Activated T-cell treated with anti-CD3 and anti-CD28 coated beads for 24 hours (primary cell): ENCODE results near the gene CACNA2D1.

Source experiments
- DNase-seq: peaks from one replicate; pipeline ENCODE4 v3.0.0-alpha.2; 2020; ENCODE audit warnings: low read depth

CACNA2D1 gene

GRCh38 chr7:82443547-82444219, at the start of gene CACNA2D1:
Gene CACNA2D1, minus strand, starts transcription at chr7:82443777.
- DNase-seq, result no peak

DNA sequence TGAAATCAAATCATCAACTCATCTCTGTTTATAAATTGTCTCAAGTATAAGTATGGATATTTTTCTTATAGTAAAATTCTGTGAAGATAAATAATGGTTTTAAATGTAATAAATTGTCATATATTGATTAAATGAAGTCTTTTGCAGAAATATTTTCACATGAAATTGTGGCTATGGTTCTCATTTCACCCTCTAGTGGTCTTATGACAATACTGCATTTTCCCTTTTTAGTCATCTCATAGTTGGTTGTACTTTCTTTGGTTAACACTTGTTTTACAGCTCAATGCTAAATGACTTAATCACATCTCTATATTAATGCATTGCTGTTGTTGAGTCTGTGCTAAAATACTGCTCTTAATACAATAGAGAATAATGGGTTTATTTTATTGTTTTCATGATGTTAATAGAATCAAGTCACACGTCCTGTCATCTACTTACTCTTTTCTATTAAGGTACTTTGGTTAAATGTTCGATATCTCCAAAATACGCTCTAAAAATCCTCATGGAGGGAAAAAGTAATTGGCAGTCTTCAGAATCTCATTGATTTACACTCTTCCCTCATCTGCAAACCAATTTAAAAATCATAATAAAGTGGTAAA, 38.0 kb upstream of the CACNA2D1 start:
- DNase-seq, result no peak

- DNase-seq, result no peak
These were observed 34.3 kb upstream of the CACNA2D1 start for GRCh38 chr7:82477733-82478515.

- DNase-seq, result no peak
These were observed 29.4 kb upstream of the CACNA2D1 start for GRCh38 chr7:82472966-82473365.

- no peak for DNase-seq
These were observed 27.9 kb upstream of the CACNA2D1 start for GRCh38 chr7:82471351-82472020.

- DNase-seq, result no peak
These were observed 25.6 kb upstream of the CACNA2D1 start for GRCh38 chr7:82469207-82469606.

- DNase-seq, result no peak
These were observed 24.9 kb upstream of the CACNA2D1 start for GRCh38 chr7:82468435-82468834.

GRCh38 chr7:82467020-82467419, 23.4 kb upstream of the CACNA2D1 start:
- DNase-seq, result no peak

DNA sequence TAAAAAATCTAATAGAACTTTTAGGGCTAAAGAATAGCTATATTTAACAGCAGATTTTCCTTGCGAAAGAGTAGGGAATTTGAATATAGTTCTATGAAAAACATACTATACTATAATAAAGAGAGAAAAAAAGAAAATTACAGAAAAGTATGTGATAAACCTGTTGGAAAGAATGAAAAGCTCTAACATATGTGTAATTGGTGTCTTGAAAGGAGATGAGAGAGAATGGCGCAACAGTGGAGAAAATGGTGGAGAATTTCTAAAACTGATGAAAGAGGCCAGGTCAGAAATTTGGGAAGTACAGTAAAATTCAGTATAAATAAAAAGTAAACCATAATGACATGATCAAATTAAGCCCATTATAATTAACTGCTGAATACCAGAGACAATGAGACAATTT, 20.8 kb upstream of the CACNA2D1 start:
- DNase-seq, result no peak

- DNase-seq, result no peak
These were observed 11.7 kb upstream of the CACNA2D1 start for GRCh38 chr7:82455295-82455694.

- no peak for DNase-seq
These were observed 7.2 kb upstream of the CACNA2D1 start for GRCh38 chr7:82450759-82451158.

- DNase-seq, result no peak
These were observed 6.3 kb upstream of the CACNA2D1 start for GRCh38 chr7:82449910-82450309.

- DNase-seq, result no peak
These were observed 3.3 kb upstream of the CACNA2D1 start for GRCh38 chr7:82446897-82447296.

GRCh38 chr7:82445271-82445670, 1.7 kb upstream of the CACNA2D1 start:
- no peak for DNase-seq

DNA sequence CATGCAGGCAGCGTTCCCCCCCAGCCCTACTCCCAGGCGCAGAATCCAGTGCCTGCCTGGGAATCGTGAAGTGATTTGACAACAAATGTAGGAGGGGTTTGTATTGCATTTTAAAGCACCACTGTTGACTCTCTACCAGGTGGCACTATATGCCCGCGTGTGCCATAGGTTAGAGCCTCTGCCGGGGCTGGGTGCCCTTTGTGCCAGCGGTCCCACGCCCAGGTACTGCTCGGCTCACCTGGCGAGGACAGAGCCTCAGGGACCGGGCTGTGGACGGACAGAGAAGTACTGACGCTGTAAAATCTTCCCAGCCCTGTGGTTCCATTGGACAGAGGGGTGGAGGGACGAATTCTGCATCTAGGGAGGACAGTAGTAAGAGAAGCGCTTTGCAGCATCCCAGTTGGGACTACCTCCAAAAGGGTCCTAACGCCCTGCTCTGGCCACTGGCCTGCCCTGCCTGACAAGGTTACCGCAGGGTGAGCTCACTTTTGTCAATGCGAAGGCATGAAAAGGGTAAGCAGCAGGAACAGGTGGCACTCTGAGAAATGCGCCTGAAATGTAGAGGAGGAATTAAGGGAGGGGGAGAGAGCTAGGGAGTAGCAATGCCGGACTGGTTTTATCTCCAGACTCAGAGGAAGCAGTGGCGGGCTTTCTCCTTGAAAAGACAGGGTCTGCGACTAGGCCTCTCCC, 788 bp upstream of the CACNA2D1 start:
- DNase-seq, result no peak

- no peak for DNase-seq
These were observed 486 bp downstream of the CACNA2D1 start for GRCh38 chr7:82443036-82443546.

DNA sequence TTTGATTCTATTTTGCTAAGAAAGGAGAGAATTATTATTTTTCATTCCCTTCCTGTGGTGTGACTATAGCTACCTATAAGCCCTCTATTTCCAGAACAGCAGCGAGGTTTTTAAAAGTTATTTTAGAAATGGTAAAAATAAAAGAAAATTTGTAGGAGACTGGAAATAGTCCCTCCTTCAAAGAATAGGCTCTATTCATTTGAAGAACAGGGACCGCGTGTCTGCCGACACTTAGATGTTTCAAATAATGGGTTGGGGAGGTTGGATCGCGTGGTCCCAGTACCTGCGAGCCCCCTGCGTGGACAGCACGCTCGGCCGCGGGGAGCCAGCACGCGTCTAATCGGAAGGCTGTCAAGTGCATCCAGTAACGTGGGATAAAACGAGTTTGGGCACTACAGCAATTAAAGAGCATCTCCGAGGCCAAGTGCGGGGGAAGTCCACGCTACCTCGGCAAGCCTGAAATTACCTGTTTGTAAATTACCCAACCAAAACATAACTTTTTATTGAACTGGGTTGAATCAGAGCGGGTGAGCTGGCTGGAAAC, 1.0 kb downstream of the CACNA2D1 start:
- DNase-seq, result no peak

DNA sequence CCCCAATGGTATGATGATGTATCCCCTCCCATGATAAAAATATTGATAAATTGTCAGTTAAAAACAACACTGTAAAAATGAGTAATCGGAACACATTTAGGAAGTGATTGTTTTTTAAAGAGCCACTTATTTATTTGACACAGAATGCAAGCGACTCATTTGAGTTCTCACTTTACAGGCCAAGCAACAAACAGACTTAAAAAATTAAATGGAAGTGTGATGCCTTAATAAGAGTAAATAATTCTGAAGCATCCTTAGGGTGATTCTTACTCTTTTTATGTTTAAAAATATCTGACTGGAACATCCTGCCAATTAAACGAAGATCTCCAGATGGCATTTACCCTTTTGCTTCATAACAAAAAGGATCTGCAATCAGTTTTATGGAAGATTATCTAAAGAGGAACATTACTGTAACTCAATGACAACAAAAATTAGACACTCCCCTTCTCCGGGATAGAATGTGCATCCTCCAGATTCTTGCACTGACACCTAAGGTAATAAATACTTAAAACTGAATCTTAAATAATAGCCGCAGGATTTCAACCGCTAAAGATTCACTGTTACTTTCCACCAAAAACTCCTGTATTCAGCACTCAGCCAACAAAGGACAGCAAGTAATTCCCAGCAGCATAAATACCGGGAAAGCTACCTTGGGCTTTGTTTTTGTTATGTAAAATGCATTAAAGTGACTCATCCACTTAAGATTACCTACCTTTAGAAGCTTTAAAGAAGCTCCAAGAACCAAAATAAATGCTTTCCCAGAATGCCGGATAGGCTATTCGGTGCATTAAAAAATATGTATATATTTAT, 1.7 kb downstream of the CACNA2D1 start:
- no peak for DNase-seq

DNA sequence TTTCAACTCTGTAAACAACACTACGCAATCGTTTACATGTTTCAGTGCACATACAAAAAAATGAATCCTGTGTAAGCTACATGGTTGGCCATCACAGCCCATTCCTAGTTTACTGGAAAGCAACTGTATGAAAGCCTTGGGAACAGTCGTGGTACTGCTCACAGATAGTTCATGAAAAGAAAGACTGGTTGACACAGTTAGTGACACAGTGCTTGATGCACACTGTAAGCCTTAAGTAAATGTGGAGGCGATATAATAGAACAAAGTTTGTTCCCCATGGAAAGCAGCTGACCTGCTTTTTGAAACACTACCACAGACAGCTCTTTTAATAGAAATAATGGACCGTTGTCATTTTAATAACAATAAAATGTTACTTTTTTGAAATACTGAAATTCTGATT, 5.1 kb downstream of the CACNA2D1 start:
- no peak for DNase-seq

DNA sequence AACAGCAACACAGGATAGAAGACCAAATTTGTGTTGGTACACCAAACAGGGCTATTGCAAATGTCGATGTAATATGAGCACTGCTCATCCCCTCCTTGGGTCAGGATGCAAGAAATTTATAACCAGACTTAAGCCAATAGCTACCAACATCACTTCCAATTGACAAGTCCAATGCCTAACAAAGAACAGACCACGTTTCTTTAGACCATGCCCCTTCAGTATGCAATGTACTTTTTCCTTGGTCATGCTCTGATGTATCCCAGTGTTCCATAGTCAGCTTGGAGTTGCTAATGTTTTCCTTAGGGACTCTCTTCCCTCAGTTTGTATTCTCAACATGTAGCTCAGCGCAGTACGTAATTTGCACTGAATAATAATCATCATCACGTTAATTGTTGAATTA, 7.8 kb downstream of the CACNA2D1 start:
- DNase-seq, result no peak
